H1 (cell line): ENCODE data around the gene SLC13A4. TPM values are rescaled to one million over a fixed set of nuclear protein-coding genes. Genes with fewer than 3 reads are reported as not detected.

ENCODE experiments used
- CHD7 ChIP-seq: fragments of 300-600 bp; sonication (generic); IDR thresholded peaks from 2 replicates; pipeline ENCODE4 v1.7.1; 2012; ENCODE audit warnings: low read length, moderate library complexity, mild to moderate bottlenecking, inconsistent platforms; ENCODE audit not compliant: insufficient replicate concordance
- RFX5 ChIP-seq: IDR thresholded peaks from 2 replicates; pipeline ENCODE4 v1.6.1; 2011; ENCODE audit warnings: low read depth, low read length, improper control_type of control experiment, borderline replicate concordance
- polyA plus RNA-seq, 7 experiments: library from polyadenylated mRNA; depleted of rRNA in 3 of 7; stranded (reverse) in 5 of 7; unstranded in 2 of 7; fragments of >200 nt in 5 of 7; fragments of 200-250 nt in 2 of 7; gene quantifications; 1 replicate in 5 of 7; 2 replicates in 1 of 7; 4 replicates in 1 of 7; pipeline versions ENCODE4 v1.2.1 to v1.2.3, GENCODE V29; 2011 to 2013; ENCODE audit warnings: missing spikeins in 2 of 7, mixed read lengths in 2 of 7
- total RNA-seq: library from RNA; stranded (reverse); fragmentation: NEBNext Ultra II Directional; extraction: Animal tissue kit (Norgen Biotek cat#: 25700); gene quantifications from 2 replicates; pipeline ENCODE4 v1.2.1, GENCODE V29; 2021

Gene SLC13A4
- total and polyA plus RNA-seq, 2 of the 8 experiments (the other 6 are each of a cell fraction or from before 2014, with no cell fraction given) = 3.9 to 7.5 TPM

GRCh38 chr7:135712182-135712782, 15.7 kb downstream of the SLC13A4 start (continued):
- TF ChIP-seq CHD7 (no peak), RFX5 (no peak)
- TF ChIP-seq, all 59 proteins: peak for 0
